Kidney (tissue), 14 donors: ENCODE data around the gene MAST2. TPM values are rescaled to one million over a fixed set of nuclear protein-coding genes. Genes with fewer than 3 reads are reported as not detected.

Source experiments
- DNase-seq, 5 donors: peaks; one replicate each; pipeline ENCODE4 v3.0.0-alpha.2; 2013 to 2020
- FAIRE-seq: peaks from 2 replicates; lab custom pipeline; 2012; peaks lifted over from hg19 to GRCh38; lab: Jason Lieb, UNC
- H3K27ac ChIP-seq, 2 donors: one replicate each; pipeline ENCODE4 v1.7.0; 2013; ENCODE audit warnings: low read depth in 2 of 2, low read length in 2 of 2, inconsistent platforms in 1 of 2
- H3K27me3 ChIP-seq: one replicate; pipeline ENCODE4 v1.7.1; 2013; ENCODE audit warnings: low read length, inconsistent platforms; ENCODE audit not compliant: control insufficient read depth, insufficient read depth
- H3K36me3 ChIP-seq, 3 donors: one replicate each; pipeline versions ENCODE4 v1.7.0 to v1.7.1; 2013; ENCODE audit warnings: low read length in 3 of 3, control low read depth in 1 of 3, inconsistent platforms in 1 of 3; ENCODE audit not compliant: insufficient read depth in 3 of 3, control insufficient read depth in 2 of 3
- H3K4me1 ChIP-seq, 3 donors: one replicate each; pipeline versions ENCODE4 v1.7.0 to v1.7.1; 2013; ENCODE audit warnings: low read length in 3 of 3, inconsistent platforms in 1 of 3, low read depth in 1 of 3; ENCODE audit not compliant: control insufficient read depth in 2 of 3, insufficient read depth in 2 of 3
- H3K4me3 ChIP-seq, 3 donors: one replicate each; pipeline versions ENCODE4 v1.7.0 to v1.8.1; 2013; ENCODE audit warnings: low read length in 3 of 3, control low read depth in 1 of 3, inconsistent platforms in 1 of 3
- H3K9ac ChIP-seq, 3 donors: one replicate each; pipeline versions ENCODE4 v1.7.0 to v1.7.1; 2013; ENCODE audit warnings: low read length in 3 of 3, control low read depth in 1 of 3, inconsistent platforms in 1 of 3
- H3K9me3 ChIP-seq, 3 donors: one replicate each; pipeline versions ENCODE4 v1.7.0 to v1.7.1; 2013; ENCODE audit warnings: low read length in 3 of 3, control low read depth in 1 of 3, inconsistent platforms in 1 of 3; ENCODE audit not compliant: control insufficient read depth in 2 of 3, insufficient read depth in 1 of 3
- intact Hi-C: fragments of 100-400 bp; cut with DNase I; formaldehyde crosslinking; loops from one replicate; pipeline ENCODE4 v1.11.1; 2022
- polyA plus RNA-seq: library from polyadenylated mRNA; stranded (reverse); fragments of 350-450 nt; fragmentation: Illumina TruSeq; extraction: RNeasy Lipid Tissue Mini Kit (QIAGEN cat#74804); gene quantifications from one replicate; pipeline ENCODE4 v1.2.3, GENCODE V29; 2014; ENCODE audit warnings: low read depth, low replicate concordance; ENCODE audit not compliant: insufficient read depth
- total RNA-seq: library from RNA; stranded (reverse); fragmentation: NEBNext Ultra II Directional; extraction: Animal tissue kit (Norgen Biotek cat#: 25700); gene quantifications from one replicate; pipeline ENCODE4 v1.2.1, GENCODE V29; 2021
- TF ChIP-seq, protein P1 (sequence below): IDR thresholded peaks from 3 replicates; pipeline ENCODE4 v1.5.1; 2012; ENCODE audit warnings: mild to moderate bottlenecking, moderate library complexity, borderline replicate concordance; ENCODE audit not compliant: insufficient read depth; ENCODE audit errors: extremely low read depth
- donor health status: control.
- donor health status: control.
- donor health status: control.
- donor health status: control.
- donor health status: control.
- donor health status: DM: yes; HTN: yes; CAD: no.
- donor health status: Normal renal cell carcinoma (clear cell type).

The MAST2 gene
- total and polyA plus RNA-seq, 2 donors from 2014 or later = 7.6 to 17.9 TPM

DNA sequence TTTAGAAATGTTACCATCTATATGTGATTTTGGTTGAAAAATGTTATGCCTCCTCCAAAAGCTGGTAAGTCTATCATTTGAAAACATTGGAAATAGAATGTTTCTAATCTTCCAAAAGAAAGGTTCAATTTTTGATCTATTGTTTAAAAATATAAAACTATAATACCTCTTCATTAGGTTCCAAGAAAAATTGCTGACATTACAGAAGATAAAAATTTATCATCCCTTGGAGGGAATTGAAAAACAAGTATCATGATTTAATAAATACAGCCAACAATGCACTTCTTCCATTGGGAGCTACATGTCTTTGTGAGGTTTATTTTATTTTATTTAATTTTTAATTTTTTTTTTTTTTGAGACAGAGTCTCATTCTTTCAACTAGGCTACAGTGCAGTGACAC lies 180.6 kb downstream of the MAST2 start:
- Histone ChIP-seq H3K4me3 (no peak overlapping the region), H3K9ac (no peak overlapping the region), H3K36me3 (no peaks in the 10 kb centered on the region), H3K9me3 (peaks cover 0 to 7% (median 0%) of the 10 kb centered on the region in 3 donors), H3K27ac (no peak overlapping the region), H3K4me1 (no peaks in the 10 kb centered on the region), H3K27me3 (no peaks in the 10 kb centered on the region)
- intact Hi-C loops = no loop called here
- TF ChIP-seq, protein P1, sequence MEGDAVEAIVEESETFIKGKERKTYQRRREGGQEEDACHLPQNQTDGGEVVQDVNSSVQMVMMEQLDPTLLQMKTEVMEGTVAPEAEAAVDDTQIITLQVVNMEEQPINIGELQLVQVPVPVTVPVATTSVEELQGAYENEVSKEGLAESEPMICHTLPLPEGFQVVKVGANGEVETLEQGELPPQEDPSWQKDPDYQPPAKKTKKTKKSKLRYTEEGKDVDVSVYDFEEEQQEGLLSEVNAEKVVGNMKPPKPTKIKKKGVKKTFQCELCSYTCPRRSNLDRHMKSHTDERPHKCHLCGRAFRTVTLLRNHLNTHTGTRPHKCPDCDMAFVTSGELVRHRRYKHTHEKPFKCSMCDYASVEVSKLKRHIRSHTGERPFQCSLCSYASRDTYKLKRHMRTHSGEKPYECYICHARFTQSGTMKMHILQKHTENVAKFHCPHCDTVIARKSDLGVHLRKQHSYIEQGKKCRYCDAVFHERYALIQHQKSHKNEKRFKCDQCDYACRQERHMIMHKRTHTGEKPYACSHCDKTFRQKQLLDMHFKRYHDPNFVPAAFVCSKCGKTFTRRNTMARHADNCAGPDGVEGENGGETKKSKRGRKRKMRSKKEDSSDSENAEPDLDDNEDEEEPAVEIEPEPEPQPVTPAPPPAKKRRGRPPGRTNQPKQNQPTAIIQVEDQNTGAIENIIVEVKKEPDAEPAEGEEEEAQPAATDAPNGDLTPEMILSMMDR = no peak
- no peak for DNase-seq
- FAIRE-seq = no peak

DNA sequence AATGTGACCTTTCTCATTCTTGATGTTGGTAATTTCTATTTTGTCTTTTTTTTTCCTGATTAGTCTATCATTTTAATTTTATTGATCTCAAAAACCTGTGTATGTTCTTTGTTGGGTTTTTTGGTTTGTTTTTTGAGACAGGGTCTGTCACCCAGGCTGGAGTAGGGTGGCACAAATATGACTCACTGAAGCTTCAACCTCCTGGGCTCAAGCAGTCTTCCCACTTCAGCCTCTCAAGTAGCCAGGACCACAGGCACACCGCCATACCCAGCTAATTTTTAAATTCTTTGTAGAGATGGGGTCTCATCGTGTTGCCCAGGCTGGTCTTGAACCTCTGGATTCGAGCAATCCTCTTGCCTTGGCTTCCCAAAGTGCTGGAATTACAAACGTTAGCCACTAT lies 183.8 kb downstream of the MAST2 start:
- Histone ChIP-seq H3K27me3 (no peaks in the 10 kb centered on the region), H3K36me3 (no peaks in the 10 kb centered on the region), H3K4me1 (no peaks in the 10 kb centered on the region), H3K4me3 (no peak overlapping the region), H3K9me3 (no peaks in the 10 kb centered on the region), H3K27ac (no peak overlapping the region), H3K9ac (no peak overlapping the region)
- intact Hi-C loops = no loop called here
- FAIRE-seq (no peak), DNase-seq (no peak)
- TF ChIP-seq, protein P1 = no peak

DNA sequence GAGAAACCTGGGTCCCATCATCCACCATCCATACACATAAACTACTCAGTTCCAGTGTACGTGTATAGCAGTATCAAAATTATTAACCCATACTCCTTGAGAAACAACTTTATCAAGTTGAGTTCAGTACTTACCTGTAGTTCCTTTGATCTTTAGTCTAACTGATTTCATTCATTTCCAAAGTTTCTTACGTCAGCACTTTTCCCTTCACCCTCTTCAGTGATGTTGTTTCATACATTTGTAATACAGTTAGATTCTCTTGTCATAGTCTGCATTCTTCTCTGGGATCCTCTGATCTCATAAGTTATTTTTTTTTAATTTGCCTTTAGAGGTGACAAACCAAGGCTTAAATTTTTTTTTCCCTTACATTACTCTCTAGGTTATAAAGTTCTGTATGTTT lies 185.8 kb downstream of the MAST2 start:
- DNase-seq (no peak), FAIRE-seq (no peak)
- TF ChIP-seq, protein P1 = no peak
- H3K4me1 ChIP-seq = no peaks in the 10 kb centered on the region
- no peak overlapping the region for H3K27ac ChIP-seq
- no peaks in the 10 kb centered on the region for H3K36me3 ChIP-seq
- no peaks in the 10 kb centered on the region for H3K9me3 ChIP-seq
- intact Hi-C loops = no loop called here
- no peak overlapping the region for H3K9ac ChIP-seq
- H3K27me3 ChIP-seq = no peaks in the 10 kb centered on the region
- no peak overlapping the region for H3K4me3 ChIP-seq

DNA sequence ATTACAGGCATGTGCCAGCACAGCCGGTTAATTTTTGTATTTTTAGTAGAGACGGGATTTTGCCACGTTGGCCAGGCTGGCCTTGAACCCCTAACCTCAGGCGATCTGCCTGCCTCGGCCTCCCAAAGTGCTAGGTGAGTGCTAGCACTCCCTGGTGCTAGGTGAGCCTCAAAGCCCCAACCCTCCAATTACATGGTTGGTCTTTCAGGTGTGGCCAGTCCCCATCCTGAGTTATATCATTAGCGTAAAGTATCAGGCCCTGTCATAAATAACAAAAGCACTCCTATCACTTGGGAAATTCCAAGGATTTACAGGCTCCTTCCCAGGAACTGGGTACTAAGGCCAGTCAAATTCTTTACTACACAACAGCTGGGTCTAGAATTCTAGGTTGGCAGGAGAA lies 191.0 kb downstream of the MAST2 start:
- FAIRE-seq = no peak

More for the DNA sequence above, 191.0 kb downstream of the MAST2 start:
- Histone ChIP-seq H3K36me3 (no peaks in the 10 kb centered on the region), H3K4me1 (no peaks in the 10 kb centered on the region), H3K27ac (no peak overlapping the region), H3K27me3 (no peaks in the 10 kb centered on the region), H3K9ac (no peak overlapping the region), H3K9me3 (no peaks in the 10 kb centered on the region), H3K4me3 (no peak overlapping the region)
- TF ChIP-seq, protein P1 = no peak
- intact Hi-C loops = no loop called here
- DNase-seq = no peak
